ENCODE data around the gene PCMTD2. TPM values are rescaled to one million over a fixed set of nuclear protein-coding genes. Genes with fewer than 3 reads are reported as not detected.

Gene PCMTD2
- total and polyA plus RNA-seq, 10 of the 15 experiments (the other 5 are each of a cell fraction or from before 2014, with no cell fraction given), result 6.8 to 36.8 (median 16.5) TPM

DNA sequence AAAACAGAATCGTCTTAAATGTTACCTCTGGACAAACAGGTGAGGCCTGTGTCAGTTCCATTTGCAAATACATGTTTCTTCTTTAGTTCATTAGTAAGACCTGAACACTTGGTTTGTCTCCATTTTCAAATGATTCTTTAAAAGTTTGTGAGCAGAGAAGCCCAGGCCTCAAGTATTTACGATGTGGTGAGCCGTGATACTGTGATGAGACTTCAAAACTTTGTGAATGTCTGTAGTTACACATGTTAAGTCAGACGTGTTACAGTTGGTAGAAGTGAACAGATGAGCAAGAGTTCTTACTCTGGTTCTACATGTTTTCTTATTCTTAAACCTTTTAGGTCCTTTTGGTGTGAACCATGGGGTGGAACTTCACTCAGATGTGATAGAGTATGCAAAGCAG is 8.5 kb downstream of the PCMTD2 start (continued):
- TF ChIP-seq, protein P1, sequence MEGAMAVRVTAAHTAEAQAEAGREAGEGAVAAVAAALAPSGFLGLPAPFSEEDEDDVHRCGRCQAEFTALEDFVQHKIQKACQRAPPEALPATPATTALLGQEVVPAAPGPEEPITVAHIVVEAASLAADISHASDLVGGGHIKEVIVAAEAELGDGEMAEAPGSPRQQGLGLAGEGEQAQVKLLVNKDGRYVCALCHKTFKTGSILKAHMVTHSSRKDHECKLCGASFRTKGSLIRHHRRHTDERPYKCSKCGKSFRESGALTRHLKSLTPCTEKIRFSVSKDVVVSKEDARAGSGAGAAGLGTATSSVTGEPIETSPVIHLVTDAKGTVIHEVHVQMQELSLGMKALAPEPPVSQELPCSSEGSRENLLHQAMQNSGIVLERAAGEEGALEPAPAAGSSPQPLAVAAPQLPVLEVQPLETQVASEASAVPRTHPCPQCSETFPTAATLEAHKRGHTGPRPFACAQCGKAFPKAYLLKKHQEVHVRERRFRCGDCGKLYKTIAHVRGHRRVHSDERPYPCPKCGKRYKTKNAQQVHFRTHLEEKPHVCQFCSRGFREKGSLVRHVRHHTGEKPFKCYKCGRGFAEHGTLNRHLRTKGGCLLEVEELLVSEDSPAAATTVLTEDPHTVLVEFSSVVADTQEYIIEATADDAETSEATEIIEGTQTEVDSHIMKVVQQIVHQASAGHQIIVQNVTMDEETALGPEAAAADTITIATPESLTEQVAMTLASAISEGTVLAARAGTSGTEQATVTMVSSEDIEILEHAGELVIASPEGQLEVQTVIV (IDR thresholded peaks at IDR 0.05; ENCODE audit: borderline replicate concordance, partially characterized antibody), result no peak
- TF ChIP-seq ZNF384 (IDR thresholded peaks at IDR 0.05; ENCODE audit: borderline replicate concordance, low read depth, low read length), result no peak
- no peak for TF ChIP-seq LARP7 (IDR thresholded peaks at IDR 0.05)
- no peak for TF ChIP-seq MYB (IDR thresholded peaks at IDR 0.05; ENCODE audit: borderline replicate concordance, low read depth, low read length)
- TF ChIP-seq, protein P2, sequence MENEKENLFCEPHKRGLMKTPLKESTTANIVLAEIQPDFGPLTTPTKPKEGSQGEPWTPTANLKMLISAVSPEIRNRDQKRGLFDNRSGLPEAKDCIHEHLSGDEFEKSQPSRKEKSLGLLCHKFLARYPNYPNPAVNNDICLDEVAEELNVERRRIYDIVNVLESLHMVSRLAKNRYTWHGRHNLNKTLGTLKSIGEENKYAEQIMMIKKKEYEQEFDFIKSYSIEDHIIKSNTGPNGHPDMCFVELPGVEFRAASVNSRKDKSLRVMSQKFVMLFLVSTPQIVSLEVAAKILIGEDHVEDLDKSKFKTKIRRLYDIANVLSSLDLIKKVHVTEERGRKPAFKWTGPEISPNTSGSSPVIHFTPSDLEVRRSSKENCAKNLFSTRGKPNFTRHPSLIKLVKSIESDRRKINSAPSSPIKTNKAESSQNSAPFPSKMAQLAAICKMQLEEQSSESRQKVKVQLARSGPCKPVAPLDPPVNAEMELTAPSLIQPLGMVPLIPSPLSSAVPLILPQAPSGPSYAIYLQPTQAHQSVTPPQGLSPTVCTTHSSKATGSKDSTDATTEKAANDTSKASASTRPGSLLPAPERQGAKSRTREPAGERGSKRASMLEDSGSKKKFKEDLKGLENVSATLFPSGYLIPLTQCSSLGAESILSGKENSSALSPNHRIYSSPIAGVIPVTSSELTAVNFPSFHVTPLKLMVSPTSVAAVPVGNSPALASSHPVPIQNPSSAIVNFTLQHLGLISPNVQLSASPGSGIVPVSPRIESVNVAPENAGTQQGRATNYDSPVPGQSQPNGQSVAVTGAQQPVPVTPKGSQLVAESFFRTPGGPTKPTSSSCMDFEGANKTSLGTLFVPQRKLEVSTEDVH (IDR thresholded peaks at IDR 0.05; ENCODE audit: low read depth, partially characterized antibody), result no peak
- no peak for TF ChIP-seq RELB (IDR thresholded peaks at IDR 0.05; ENCODE audit: low read depth)
- no peak for TF ChIP-seq ASH2L (IDR thresholded peaks at IDR 0.05; ENCODE audit: borderline replicate concordance, low read depth)
- no peak for TF ChIP-seq YBX1 (IDR thresholded peaks at IDR 0.05)
- no peak for TF ChIP-seq NBN (IDR thresholded peaks at IDR 0.05)

Measured in GM12878 (cell line).